HEK293 (cell line): ENCODE results near the gene KCNQ2.

ENCODE experiments used
- BCL11A ChIP-seq: fragments of 450-650 bp; formaldehyde crosslinking; IDR thresholded peaks from 2 replicates; pipeline ENCODE4 v1.5.1; 2016; ENCODE audit warnings: low read depth, missing biosample characterization, missing genetic modification characterization
- CTCF ChIP-seq: fragments of 450-650 bp; formaldehyde crosslinking; IDR thresholded peaks from 2 replicates; pipeline ENCODE4 v1.5.1; 2016; ENCODE audit warnings: missing biosample characterization, missing genetic modification characterization
- SCRT2 ChIP-seq: fragments of 450-650 bp; formaldehyde crosslinking; IDR thresholded peaks from 2 replicates; pipeline ENCODE4 v1.5.1; 2016; ENCODE audit warnings: missing biosample characterization, missing genetic modification characterization
- YY1 ChIP-seq: fragments of 450-650 bp; formaldehyde crosslinking; IDR thresholded peaks from 2 replicates; pipeline ENCODE4 v1.5.1; 2018; ENCODE audit warnings: missing biosample characterization, missing genetic modification characterization
- ZFP3 ChIP-seq: fragments of 450-650 bp; formaldehyde crosslinking; IDR thresholded peaks from 2 replicates; pipeline ENCODE4 v1.5.1; 2016; ENCODE audit warnings: low read depth, missing biosample characterization, missing genetic modification characterization
- ZNF362 ChIP-seq: fragments of 450-650 bp; formaldehyde crosslinking; IDR thresholded peaks from 2 replicates; pipeline ENCODE4 v1.5.1; 2016; ENCODE audit warnings: missing biosample characterization, missing genetic modification characterization
- ZNF514 ChIP-seq: fragments of 450-650 bp; formaldehyde crosslinking; IDR thresholded peaks from 2 replicates; pipeline ENCODE4 v1.5.1; 2016; ENCODE audit warnings: missing biosample characterization, missing genetic modification characterization
- ZNF660 ChIP-seq: fragments of 450-650 bp; IDR thresholded peaks from 2 replicates; pipeline ENCODE4 v1.5.1; 2018; ENCODE audit warnings: missing biosample characterization, mild to moderate bottlenecking, missing genetic modification characterization
- ZNF830 ChIP-seq: fragments of 450-650 bp; IDR thresholded peaks from 2 replicates; pipeline ENCODE4 v1.5.0; 2018; ENCODE audit warnings: missing biosample characterization, missing genetic modification characterization, low read depth, mild to moderate bottlenecking, moderate library complexity
- ZSCAN5A ChIP-seq: fragments of 450-650 bp; formaldehyde crosslinking; IDR thresholded peaks from 2 replicates; pipeline ENCODE4 v1.5.1; 2016; ENCODE audit warnings: missing biosample characterization, missing genetic modification characterization

GRCh38 chr20:63520934-63521601, 48.6 kb upstream of the KCNQ2 start:
- TF ChIP-seq ZSCAN5A (tag by site-specific recombination) (no peak), CTCF (tag by site-specific recombination) (no peak; the same call in 1 of the 2 replicates), ZNF514 (no peak), ZNF362 (tag by site-specific recombination) (no peak), BCL11A (tag by site-specific recombination) (no peak), ZNF830 (tag by site-specific recombination) (no peak), SCRT2 (tag by site-specific recombination) (no peak), ZNF660 (no peak), YY1 (tag by site-specific recombination) (peak; percentile 73), ZFP3 (tag by site-specific recombination) (no peak)
